ENCODE measurements around the gene MED9. TPM values are rescaled to one million over a fixed set of nuclear protein-coding genes. Genes with fewer than 3 reads are reported as not detected.

The MED9 gene
- total RNA-seq, 4 donors from 2014 or later: 14.6 to 22.6 (median 17.4) TPM

GRCh38 chr17:17504341-17505140, 27.7 kb downstream of the MED9 start:
- Histone ChIP-seq H3K4me1 (peaks cover 12% of the 10 kb centered on the region), H3K36me3 (peaks cover 6% of the 10 kb centered on the region), H3K27me3 (no peaks in the 10 kb centered on the region), H3K4me3 (no peak overlapping the region), H3K27ac (no peak overlapping the region), H3K9me3 (no peaks in the 10 kb centered on the region)
- no peak for DNase-seq (ENCODE audit: low spot score in 2 of 2)
- TF ChIP-seq CTCF (IDR thresholded peaks at IDR 0.05) (no peak), POLR2A (IDR thresholded peaks at IDR 0.05) (no peak)
- WGBS: 83% methylated on average over 14 of the region's 20 CpGs

GRCh38 chr17:17505151-17505550, 28.4 kb downstream of the MED9 start:
- Histone ChIP-seq H3K27me3 (no peaks in the 10 kb centered on the region), H3K36me3 (peaks cover 6% of the 10 kb centered on the region), H3K4me3 (no peak overlapping the region), H3K27ac (no peak overlapping the region), H3K4me1 (peaks cover 12% of the 10 kb centered on the region), H3K9me3 (no peaks in the 10 kb centered on the region)
- DNase-seq (ENCODE audit: low spot score in 2 of 2): no peak
- 100% methylated on average over 2 of the region's 5 CpGs for WGBS
- TF ChIP-seq EP300 (IDR thresholded peaks at IDR 0.05) (no peak), POLR2AphosphoS5 (IDR thresholded peaks at IDR 0.05) (no peak), POLR2A (IDR thresholded peaks at IDR 0.05) (no peak), CTCF (IDR thresholded peaks at IDR 0.05) (no peak)

GRCh38 chr17:17505610-17506171, 28.9 kb downstream of the MED9 start:
- 93% methylated on average over 3 of the region's 22 CpGs for WGBS
- no peaks in the 10 kb centered on the region for H3K9me3 ChIP-seq
- H3K4me1 ChIP-seq: peaks cover 12% of the 10 kb centered on the region
- H3K4me3 ChIP-seq: no peak overlapping the region
- TF ChIP-seq EP300 (IDR thresholded peaks at IDR 0.05) (no peak), CTCF (IDR thresholded peaks at IDR 0.05) (no peak), POLR2AphosphoS5 (IDR thresholded peaks at IDR 0.05) (no peak), POLR2A (IDR thresholded peaks at IDR 0.05) (no peak)
- H3K27ac ChIP-seq: no peak overlapping the region
- no peak for DNase-seq (ENCODE audit: low spot score in 2 of 2)
- peaks cover 6% of the 10 kb centered on the region for H3K36me3 ChIP-seq
- H3K27me3 ChIP-seq: no peaks in the 10 kb centered on the region

GRCh38 chr17:17506181-17506741, 29.5 kb downstream of the MED9 start:
- peaks cover 6% of the 10 kb centered on the region for H3K36me3 ChIP-seq
- 78% methylated on average over 15 of the region's 22 CpGs for WGBS
- H3K4me1 ChIP-seq: peaks cover 15% of the 10 kb centered on the region
- no peaks in the 10 kb centered on the region for H3K9me3 ChIP-seq
- H3K27ac ChIP-seq: no peak overlapping the region
- H3K27me3 ChIP-seq: no peaks in the 10 kb centered on the region
- TF ChIP-seq POLR2AphosphoS5 (IDR thresholded peaks at IDR 0.05) (no peak), CTCF (IDR thresholded peaks at IDR 0.05) (no peak), POLR2A (IDR thresholded peaks at IDR 0.05) (no peak), EP300 (IDR thresholded peaks at IDR 0.05) (no peak)
- DNase-seq (ENCODE audit: low spot score in 2 of 2): no peak
- no peak overlapping the region for H3K4me3 ChIP-seq

GRCh38 chr17:17506893-17507464, 30.2 kb downstream of the MED9 start:
- Histone ChIP-seq H3K36me3 (peaks cover 6% of the 10 kb centered on the region), H3K4me3 (no peak overlapping the region), H3K4me1 (peaks cover 22% of the 10 kb centered on the region), H3K27me3 (no peaks in the 10 kb centered on the region), H3K27ac (no peak overlapping the region), H3K9me3 (no peaks in the 10 kb centered on the region)
- TF ChIP-seq CTCF (IDR thresholded peaks at IDR 0.05) (no peak), POLR2AphosphoS5 (IDR thresholded peaks at IDR 0.05) (no peak), EP300 (IDR thresholded peaks at IDR 0.05) (no peak), POLR2A (IDR thresholded peaks at IDR 0.05) (no peak)
- DNase-seq (ENCODE audit: low spot score in 2 of 2): no peak
- WGBS: 71% methylated on average over 15 of the region's 17 CpGs

Data from suprapubic skin (tissue), 4 donors.